ENCODE results near the gene ADRA2B. TPM values are rescaled to one million over a fixed set of nuclear protein-coding genes. Genes with fewer than 3 reads are reported as not detected.

The ADRA2B gene
- total RNA-seq, 4 donors from 2014 or later = 0.42 to 2.4 (median 0.97) TPM

- H3K4me3 ChIP-seq (ENCODE audit: low read depth, poor library complexity, severe bottlenecking) = no peak overlapping the region
- intact Hi-C loops (cut with DNase I; ENCODE audit: low total_unique reads) = no loop called here
- 84 to 89% methylated on average over 17 of the region's 17 CpGs for WGBS, 2 donors
- TF ChIP-seq POLR2A (IDR thresholded peaks at IDR 0.05) (no peak), CTCF (IDR thresholded peaks at IDR 0.05) (no peak)
- DNase-seq (ENCODE audit: low spot score in 2 of 2) = no peak
These were observed 42.9 kb upstream of the ADRA2B start for GRCh38 chr2:96159084-96159830.

- H3K4me3 ChIP-seq (ENCODE audit: low read depth, poor library complexity, severe bottlenecking) = no peak overlapping the region
- no peak for TF ChIP-seq CTCF (IDR thresholded peaks at IDR 0.05)
- TF ChIP-seq POLR2A (IDR thresholded peaks at IDR 0.05) = no peak
- DNase-seq (ENCODE audit: low spot score in 2 of 2) = no peak
- intact Hi-C loops (cut with DNase I; ENCODE audit: low total_unique reads) = no loop called here
- 88 to 90% methylated on average over 14 of the region's 14 CpGs for WGBS, 2 donors
These were observed 42.2 kb upstream of the ADRA2B start for GRCh38 chr2:96158554-96158940.

- WGBS, 2 donors = 58 to 75% methylated on average over 16 to 19 of the region's 19 CpGs
- intact Hi-C loops (cut with DNase I; ENCODE audit: low total_unique reads) = no loop called here
- TF ChIP-seq POLR2A (IDR thresholded peaks at IDR 0.05) (no peak), CTCF (IDR thresholded peaks at IDR 0.05) (no peak)
- no peak overlapping the region for H3K4me3 ChIP-seq (ENCODE audit: low read depth, poor library complexity, severe bottlenecking)
- no peak for DNase-seq (ENCODE audit: low spot score in 2 of 2)
These were observed 41.5 kb upstream of the ADRA2B start for GRCh38 chr2:96157649-96158553.

- no peak overlapping the region for H3K4me3 ChIP-seq (ENCODE audit: low read depth, poor library complexity, severe bottlenecking)
- intact Hi-C loops (cut with DNase I; ENCODE audit: low total_unique reads) = no loop called here
- no peak for DNase-seq (ENCODE audit: low spot score in 2 of 2)
- 89 to 93% methylated on average over 5 of the region's 5 CpGs for WGBS, 2 donors
- TF ChIP-seq POLR2A (IDR thresholded peaks at IDR 0.05) = no peak
These were observed 40.7 kb upstream of the ADRA2B start for GRCh38 chr2:96156926-96157648.

- intact Hi-C loops (cut with DNase I; ENCODE audit: low total_unique reads) = no loop called here
- WGBS, 2 donors = 85 to 86% methylated on average over 10 of the region's 10 CpGs
- H3K4me3 ChIP-seq (ENCODE audit: low read depth, poor library complexity, severe bottlenecking) = no peak overlapping the region
- TF ChIP-seq POLR2A (IDR thresholded peaks at IDR 0.05) = no peak
- TF ChIP-seq CTCF (IDR thresholded peaks at IDR 0.05) = no peak
- no peak for DNase-seq (ENCODE audit: low spot score in 2 of 2)
These were observed 39.8 kb upstream of the ADRA2B start for GRCh38 chr2:96156011-96156820.

Data from lower leg skin (tissue), 4 donors.